Neural progenitor cell (in vitro differentiated cells): ENCODE data around the gene SAMD1. TPM values are rescaled to one million over a fixed set of nuclear protein-coding genes. Genes with fewer than 3 reads are reported as not detected.

Source experiments
- DNase-seq: peaks from one replicate; pipeline ENCODE4 v3.0.0-alpha.2; 2016; ENCODE audit warnings: low spot score
- H2AFZ ChIP-seq: fragments of 200-600 bp; sonication (generic); replicated peaks from 2 replicates; pipeline ENCODE4 v1.6.1; 2016; ENCODE audit warnings: antibody characterized with exemption
- H3F3A ChIP-seq: fragments of 200-600 bp; sonication (generic); 2 replicates; pipeline ENCODE4 v1.6.1; 2016; ENCODE audit warnings: antibody characterized with exemption, low read depth
- H3K27ac ChIP-seq: fragments of 200-600 bp; sonication (generic); 2 replicates; pipeline ENCODE4 v1.5.1; 2016; ENCODE audit warnings: mild to moderate bottlenecking
- H3K27me3 ChIP-seq: fragments of 200-600 bp; sonication (generic); 2 replicates; pipeline ENCODE4 v1.6.1; 2016; ENCODE audit warnings: mild to moderate bottlenecking, moderate library complexity
- H3K36me3 ChIP-seq: fragments of 200-600 bp; sonication (generic); 2 replicates; pipeline ENCODE4 v1.5.1; 2016
- H3K4me1 ChIP-seq: fragments of 200-600 bp; sonication (generic); 2 replicates; pipeline ENCODE4 v1.6.1; 2016; ENCODE audit warnings: mixed run types
- H3K4me2 ChIP-seq: fragments of 200-600 bp; sonication (generic); 2 replicates; pipeline ENCODE4 v1.6.1; 2016
- H3K4me3 ChIP-seq: fragments of 200-600 bp; sonication (generic); 2 replicates; pipeline ENCODE4 v1.5.1; 2016
- H3K79me2 ChIP-seq: fragments of 200-600 bp; sonication (generic); 2 replicates; pipeline ENCODE4 v1.6.1; 2016; ENCODE audit warnings: low read depth
- H3K9ac ChIP-seq: fragments of 200-600 bp; sonication (generic); 2 replicates; pipeline ENCODE4 v1.6.1; 2016
- H3K9me3 ChIP-seq: fragments of 200-600 bp; sonication (generic); 2 replicates; pipeline ENCODE4 v1.5.1; 2016; ENCODE audit warnings: low read depth
- H4K20me1 ChIP-seq: fragments of 200-600 bp; sonication (generic); 2 replicates; pipeline ENCODE4 v1.6.1; 2016; ENCODE audit warnings: low read depth
- H3K27ac Mint-ChIP-seq: 3 replicates; pipeline ENCODE4 v1.8.0; 2021; ENCODE audit warnings: mixed read lengths
- H3K27me3 Mint-ChIP-seq: 2 replicates; pipeline ENCODE4 v1.8.0; 2022; ENCODE audit warnings: low read depth, mild to moderate bottlenecking, inconsistent platforms, moderate library complexity, mixed read lengths; ENCODE audit not compliant: insufficient read depth
- H3K36me3 Mint-ChIP-seq: 3 replicates; pipeline ENCODE4 v1.8.0; 2021; ENCODE audit warnings: mixed read lengths
- H3K4me1 Mint-ChIP-seq: 3 replicates; pipeline ENCODE4 v1.8.0; 2021; ENCODE audit warnings: mixed read lengths
- H3K4me3 Mint-ChIP-seq: 3 replicates; pipeline ENCODE4 v1.8.0; 2021; ENCODE audit warnings: mild to moderate bottlenecking, moderate library complexity, mixed read lengths
- H3K9me3 Mint-ChIP-seq: 3 replicates; pipeline ENCODE4 v1.8.0; 2020; ENCODE audit warnings: mixed read lengths
- CTCF ChIP-seq: fragments of 200-600 bp; sonication (generic); IDR thresholded peaks from 2 replicates; pipeline ENCODE4 v1.5.1; 2017; ENCODE audit warnings: antibody characterized with exemption, mild to moderate bottlenecking
- EZH2 ChIP-seq: fragments of 200-600 bp; sonication (generic); IDR thresholded peaks from 2 replicates; pipeline ENCODE4 v1.6.1; 2017; ENCODE audit warnings: antibody characterized with exemption, mild to moderate bottlenecking, moderate library complexity
- EZH2phosphoT487 ChIP-seq: fragments of 200-600 bp; sonication (generic); IDR thresholded peaks from 2 replicates; pipeline ENCODE4 v1.6.1; 2017; ENCODE audit warnings: antibody characterized with exemption
- total RNA-seq: library from RNA; depleted of rRNA; stranded (reverse); fragments of >200 nt; gene quantifications from 2 replicates; pipeline ENCODE4 v1.2.3, GENCODE V29; 2015; ENCODE audit warnings: low replicate concordance

Gene SAMD1
- 22.1 and 53.0 TPM in 2 replicates for total RNA-seq

GRCh38 chr19:14090509-14091080 lies at the start of gene SAMD1:
Gene SAMD1, minus strand, starts transcription at chr19:14090751.
- H3K9me3 ChIP-seq, result peaks cover 7% of the 10 kb centered on the region
- H2AFZ ChIP-seq, result peak within 1 kb of the TSS; percentile 54
- Mint-ChIP-seq H3K27me3 (peaks cover 9% of the 10 kb centered on the region), H3K4me3 (peak within 1 kb of the TSS; percentile 98), H3K4me1 (peaks cover 16% of the 10 kb centered on the region), H3K36me3 (peaks cover 27% of the 10 kb centered on the region), H3K27ac (peak within 1 kb of the TSS; percentile 87), H3K9me3 (peaks cover 17% of the 10 kb centered on the region)
- no peak for TF ChIP-seq EZH2
- TF ChIP-seq CTCF, result no peak
- TF ChIP-seq EZH2phosphoT487, result no peak
- peak within 1 kb of the TSS; percentile 70 for H3K4me3 ChIP-seq
- peak within 1 kb of the TSS; percentile 93 for H3K4me2 ChIP-seq
- DNase-seq, result peak; percentile 95
- no peak within 1 kb of the TSS for H3K27ac ChIP-seq
- peaks cover 15% of the 10 kb centered on the region for H3K4me1 ChIP-seq
- H3K27me3 ChIP-seq, result peaks cover 42% of the 10 kb centered on the region
- H4K20me1 ChIP-seq, result peaks cover 20% of the 10 kb centered on the region
- peaks cover 53% of the 10 kb centered on the region for H3F3A ChIP-seq
- H3K36me3 ChIP-seq, result no peaks in the 10 kb centered on the region
- no peaks in the 10 kb centered on the region for H3K79me2 ChIP-seq
- no peak within 1 kb of the TSS for H3K9ac ChIP-seq

- no peaks in the 10 kb centered on the region for H3K36me3 ChIP-seq
- Mint-ChIP-seq H3K27ac (no peak overlapping the region), H3K9me3 (no peaks in the 10 kb centered on the region), H3K4me1 (peaks cover 31% of the 10 kb centered on the region), H3K4me3 (peak overlapping the region; percentile 42), H3K36me3 (peaks cover 2% of the 10 kb centered on the region), H3K27me3 (peaks cover 8% of the 10 kb centered on the region)
- no peak overlapping the region for H3K27ac ChIP-seq
- no peak overlapping the region for H3K4me2 ChIP-seq
- no peak overlapping the region for H2AFZ ChIP-seq
- H4K20me1 ChIP-seq, result peaks cover 22% of the 10 kb centered on the region
- no peak overlapping the region for H3K4me3 ChIP-seq
- no peaks in the 10 kb centered on the region for H3K27me3 ChIP-seq
- TF ChIP-seq EZH2phosphoT487, result no peak
- no peaks in the 10 kb centered on the region for H3K9me3 ChIP-seq
- DNase-seq, result peak; percentile 77
- H3K9ac ChIP-seq, result no peak overlapping the region
- H3K4me1 ChIP-seq, result peaks cover 13% of the 10 kb centered on the region
- H3F3A ChIP-seq, result peaks cover 34% of the 10 kb centered on the region
- H3K79me2 ChIP-seq, result peaks cover 13% of the 10 kb centered on the region
Measured at GRCh38 chr19:14139944-14140343, 49.4 kb upstream of the SAMD1 start.

GRCh38 chr19:14138576-14139265 lies 48.2 kb upstream of the SAMD1 start:
- Histone ChIP-seq H3F3A (peaks cover 34% of the 10 kb centered on the region), H3K4me1 (peaks cover 22% of the 10 kb centered on the region), H3K36me3 (no peaks in the 10 kb centered on the region), H3K9ac (no peak overlapping the region), H4K20me1 (peaks cover 25% of the 10 kb centered on the region), H2AFZ (no peak overlapping the region), H3K4me3 (no peak overlapping the region), H3K79me2 (peaks cover 23% of the 10 kb centered on the region), H3K9me3 (no peaks in the 10 kb centered on the region), H3K27ac (no peak overlapping the region), H3K27me3 (no peaks in the 10 kb centered on the region), H3K4me2 (no peak overlapping the region)
- no peak for TF ChIP-seq CTCF
- no peak for TF ChIP-seq EZH2phosphoT487
- no peak for TF ChIP-seq EZH2
- Mint-ChIP-seq H3K27ac (peak overlapping the region; percentile 85), H3K4me1 (peaks cover 37% of the 10 kb centered on the region), H3K27me3 (peaks cover 8% of the 10 kb centered on the region), H3K4me3 (peak overlapping the region; percentile 81), H3K9me3 (no peaks in the 10 kb centered on the region), H3K36me3 (peaks cover 9% of the 10 kb centered on the region)
- DNase-seq, result no peak
